ENCODE measurements around the gene IFNA13. TPM values are rescaled to one million over a fixed set of nuclear protein-coding genes. Genes with fewer than 3 reads are reported as not detected.

Gene IFNA13
- not detected in 2 replicates for total RNA-seq (2014; rRNA removed; shearing (Covaris generic))

DNA sequence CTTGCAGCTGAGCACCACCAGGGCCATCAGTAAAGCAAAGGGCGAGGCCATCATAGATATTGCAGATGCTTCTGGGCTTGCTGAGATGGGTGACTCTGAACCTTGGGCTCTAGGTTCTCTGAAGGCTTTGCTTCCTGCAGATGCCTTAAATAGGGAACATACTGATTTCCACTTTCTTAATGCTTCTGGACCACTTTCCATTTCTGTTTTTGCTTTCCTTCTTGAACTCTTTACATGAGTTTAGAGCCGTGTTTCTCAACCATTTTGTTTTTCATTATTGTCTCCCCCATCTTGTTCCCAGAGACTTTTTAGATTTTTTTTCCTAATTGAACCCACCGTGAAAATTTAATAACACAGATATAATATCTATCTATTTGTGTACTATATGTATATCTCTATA lies at the start of gene IFNA13:
IFNA13 (minus strand) TSS at position 101 of the 400 bp plus-strand sequence; CDS start at position 54, 47 bp downstream.

GRCh38 chr9:21408817-21409216 lies 41.0 kb upstream of the IFNA13 start, which contains the start of gene IFNA8:
Gene IFNA8 (plus strand): TSS chr9:21409117. CDS start chr9:21409177, 60 bp downstream.

DNA sequence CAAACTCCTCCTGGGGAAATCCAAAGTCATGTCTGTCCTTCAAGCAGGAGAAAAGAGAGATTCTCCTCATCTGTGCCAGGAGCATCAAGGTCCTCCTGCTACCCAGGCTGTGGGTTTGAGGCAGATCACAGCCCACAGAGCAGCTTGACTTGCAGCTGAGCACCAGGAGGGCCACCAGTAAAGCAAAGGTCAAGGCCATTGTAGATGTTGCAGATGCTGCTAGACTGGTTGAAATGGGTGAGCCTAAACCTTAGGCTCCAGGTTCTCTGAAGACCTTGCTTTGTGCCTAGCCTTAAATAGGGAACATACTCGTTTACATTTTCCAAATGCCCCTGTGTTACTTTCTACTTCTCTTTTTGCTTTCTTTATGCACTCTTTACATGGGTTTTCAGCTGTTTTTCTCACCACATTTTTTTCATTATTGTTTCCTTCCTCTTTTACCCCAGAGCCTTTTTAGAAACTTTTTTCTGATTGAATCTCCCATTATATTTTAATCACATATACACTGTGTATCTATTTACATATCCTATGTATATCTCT lies 17.3 kb upstream of the IFNA13 start, which contains the start of gene IFNA2:
IFNA2 (minus strand) TSS at position 268 of the 540 bp plus-strand sequence; CDS start at position 199, 69 bp downstream.

GRCh38 chr9:21350787-21351186 lies 17.1 kb downstream of the IFNA13 start, which contains the start of gene IFNA6:
Gene IFNA6 (minus strand): TSS chr9:21350887. CDS start chr9:21350887, 0 bp downstream.

DNA sequence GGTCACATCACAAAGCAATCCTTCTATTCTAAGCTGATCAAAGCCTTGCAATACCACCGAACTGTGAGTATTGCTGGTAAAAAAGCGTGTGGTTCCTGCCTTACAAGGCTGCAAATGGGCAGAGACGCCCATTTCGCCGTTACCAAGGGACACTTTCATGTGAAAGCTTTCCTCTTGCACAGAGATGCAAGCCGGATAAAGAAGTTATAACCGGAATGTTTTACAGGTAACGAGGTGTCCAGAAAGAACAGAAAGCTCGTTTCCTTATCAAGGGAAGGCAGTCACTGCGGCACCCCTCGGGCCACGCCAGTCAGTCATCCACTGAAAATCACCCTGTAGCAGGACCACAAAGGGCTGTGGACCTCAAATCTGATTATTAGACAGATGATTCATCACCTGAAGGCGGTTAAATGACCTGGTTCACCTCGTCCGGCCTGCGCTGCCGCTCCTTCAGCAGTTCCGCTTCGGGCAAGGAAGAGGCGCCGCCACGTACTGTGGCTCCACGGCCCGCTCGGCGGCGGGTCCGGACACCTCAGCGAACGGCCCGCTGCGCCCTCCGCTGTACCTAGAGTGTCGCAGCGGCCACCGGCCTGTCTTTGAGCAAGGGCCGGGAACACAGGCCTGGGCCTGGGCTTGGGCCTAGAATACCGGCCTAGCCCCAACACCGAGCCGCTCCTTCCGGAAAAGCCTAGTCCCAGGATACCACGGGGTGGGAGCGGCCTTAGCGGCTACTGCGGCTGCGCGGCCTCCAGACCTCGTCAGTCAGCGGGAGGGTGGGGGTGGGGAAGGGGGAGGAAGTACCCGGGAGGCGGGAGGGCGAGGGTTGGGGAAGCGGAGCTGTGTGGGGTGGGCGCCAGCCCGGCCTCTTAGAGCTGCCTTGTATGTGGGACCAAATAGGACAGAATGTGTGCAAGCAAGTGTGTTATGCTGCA lies 32.9 kb downstream of the IFNA13 start, which contains the start of gene KLHL9:
KLHL9 (minus strand) TSS at position 704 of the 932 bp plus-strand sequence; CDS start at position 159, 545 bp downstream.

Other genes with a start within 250 kb of the IFNA13 start
- gene IFNW1, start 226.2 kb downstream of the IFNA13 start, total RNA-seq (2014; rRNA removed; shearing (Covaris generic)): not detected in 2 replicates
- gene IFNA21, start 201.4 kb downstream of the IFNA13 start, total RNA-seq (2014; rRNA removed; shearing (Covaris generic)): not detected in 2 replicates
- not detected in 2 replicates for gene IFNA4, start 180.5 kb downstream of the IFNA13 start, total RNA-seq (2014; rRNA removed; shearing (Covaris generic))
- not detected in 2 replicates for gene IFNA7, start 165.9 kb downstream of the IFNA13 start, total RNA-seq (2014; rRNA removed; shearing (Covaris generic))
- gene IFNA10, start 160.9 kb downstream of the IFNA13 start, total RNA-seq (2014; rRNA removed; shearing (Covaris generic)): not detected in 2 replicates
- gene IFNA16, start 150.7 kb downstream of the IFNA13 start, total RNA-seq (2014; rRNA removed; shearing (Covaris generic)): not detected in 2 replicates
- not detected in 2 replicates for gene IFNA17, start 139.8 kb downstream of the IFNA13 start, total RNA-seq (2014; rRNA removed; shearing (Covaris generic))
- gene IFNA14, start 128.1 kb downstream of the IFNA13 start, total RNA-seq (2014; rRNA removed; shearing (Covaris generic)): not detected in 2 replicates
- not detected in 2 replicates for gene IFNA5, start 62.7 kb downstream of the IFNA13 start, total RNA-seq (2014; rRNA removed; shearing (Covaris generic))
- gene KLHL9, start 32.7 kb downstream of the IFNA13 start, total RNA-seq (2014; rRNA removed; shearing (Covaris generic)): 18.4 and 20.8 TPM in 2 replicates
- gene IFNA6, start 17.2 kb downstream of the IFNA13 start, total RNA-seq (2014; rRNA removed; shearing (Covaris generic)): not detected in 2 replicates
- gene IFNA2, start 17.3 kb upstream of the IFNA13 start, total RNA-seq (2014; rRNA removed; shearing (Covaris generic)): not detected in 2 replicates
- gene IFNA8, start 41.1 kb upstream of the IFNA13 start, total RNA-seq (2014; rRNA removed; shearing (Covaris generic)): not detected in 2 replicates
- not detected in 2 replicates for gene IFNA1, start 72.4 kb upstream of the IFNA13 start, total RNA-seq (2014; rRNA removed; shearing (Covaris generic))
- gene IFNE, start 114.3 kb upstream of the IFNA13 start, total RNA-seq (2014; rRNA removed; shearing (Covaris generic)): 0.19 and 0.29 TPM in 2 replicates